Renal pelvis (tissue), 12 donors: Measurements from ENCODE around the gene BTN2A1. TPM values are rescaled to one million over a fixed set of nuclear protein-coding genes. Genes with fewer than 3 reads are reported as not detected.
A peak's percentile ranks its signal among the peaks of the same experiment; 100 is the strongest.
"Not testable (repeated sequence)": the region's sequence is repeated elsewhere in the genome, so short reads cannot be mapped to it uniquely, and the experiment has no call there.

Experiments used
- DNase-seq: peaks from one replicate; pipeline ENCODE4 v3.0.0-alpha.2; 2013
- long read RNA-seq, 16 experiments: transcript quantifications; one replicate each; lab custom pipeline, GENCODE V29; 2026
- polyA plus RNA-seq, 3 donors: library from polyadenylated mRNA; unstranded; fragments of 120-200 nt; gene quantifications; one replicate each; pipeline ENCODE4 v1.2.1, GENCODE V29; 2013; ENCODE audit not compliant: insufficient read length in 3 of 3

BTN2A1 gene
- 10 to 100 TPM; 27.8 to 35.3 (median 34.3) TPM for polyA plus RNA-seq
- long read RNA-seq, donor 1, result 0 reads
- long read RNA-seq, donor 2, partial matches to known transcripts, result 0 of 3 reads
- long read RNA-seq, donor 2, other reads (novel, unspliced or antisense), result 0 of 3 reads
- long read RNA-seq, donor 3, partial matches to known transcripts, result 0 of 1 reads
- long read RNA-seq, donor 3, other reads (novel, unspliced or antisense), result 0 of 1 reads
- long read RNA-seq, donor 4, partial matches to known transcripts, result 0 of 5 reads
- long read RNA-seq, donor 4, other reads (novel, unspliced or antisense), result 0 of 5 reads
- long read RNA-seq, donor 5, partial matches to known transcripts, result 6 of 6 reads
- long read RNA-seq, donor 5, other reads (novel, unspliced or antisense), result 0 of 6 reads
- long read RNA-seq, donor 6, partial matches to known transcripts, result 21 of 21 reads
- long read RNA-seq, donor 6, other reads (novel, unspliced or antisense), result 0 of 21 reads
- long read RNA-seq, donor 7, partial matches to known transcripts, result 0 of 3 reads
- long read RNA-seq, donor 7, other reads (novel, unspliced or antisense), result 0 of 3 reads
- long read RNA-seq, donor 8, partial matches to known transcripts, result 12 of 12 reads
- long read RNA-seq, donor 8, other reads (novel, unspliced or antisense), result 0 of 12 reads
- long read RNA-seq, donor 9, result 0 reads
- long read RNA-seq, donor 10, partial matches to known transcripts, result 7 of 8 reads
- long read RNA-seq, donor 10, other reads (novel, unspliced or antisense), result 0 of 8 reads
- long read RNA-seq, donor 11, partial matches to known transcripts, result 10 of 10 reads
- long read RNA-seq, donor 11, other reads (novel, unspliced or antisense), result 0 of 10 reads
- long read RNA-seq, donor 12, partial matches to known transcripts, result 0 of 2 reads
- long read RNA-seq, donor 12, other reads (novel, unspliced or antisense), result 0 of 2 reads
- long read RNA-seq, donor 13, partial matches to known transcripts, result 0 of 1 reads
- long read RNA-seq, donor 13, other reads (novel, unspliced or antisense), result 0 of 1 reads
- long read RNA-seq, donor 14, partial matches to known transcripts, result 31 of 31 reads
- long read RNA-seq, donor 14, other reads (novel, unspliced or antisense), result 0 of 31 reads
- long read RNA-seq, donor 15, partial matches to known transcripts, result 0 of 5 reads
- long read RNA-seq, donor 15, other reads (novel, unspliced or antisense), result 0 of 5 reads
- long read RNA-seq, donor 16, partial matches to known transcripts, result 26 of 27 reads
- long read RNA-seq, donor 16, other reads (novel, unspliced or antisense), result 0 of 27 reads

GRCh38 chr6:26457806-26458688 lies at the start of gene BTN2A1:
BTN2A1 (plus strand) TSS chr6:26457955; CDS start chr6:26458637, 682 bp downstream.
- peak; percentile 95 for DNase-seq

GRCh38 chr6:26408828-26409730 lies 48.7 kb upstream of the BTN2A1 start:
- DNase-seq, result no peak

GRCh38 chr6:26411751-26412150 lies 46.0 kb upstream of the BTN2A1 start:
- DNase-seq, result no peak

- no peak for DNase-seq
Observed at GRCh38 chr6:26412228-26412627, 45.5 kb upstream of the BTN2A1 start.

- no peak for DNase-seq
Observed at GRCh38 chr6:26412954-26413353, 44.8 kb upstream of the BTN2A1 start.

- DNase-seq, result no peak
Observed at GRCh38 chr6:26414281-26414680, 43.5 kb upstream of the BTN2A1 start.

- no peak for DNase-seq
Observed at GRCh38 chr6:26415036-26415614, 42.6 kb upstream of the BTN2A1 start.

GRCh38 chr6:26415791-26416190 lies 42.0 kb upstream of the BTN2A1 start:
- no peak for DNase-seq

GRCh38 chr6:26416288-26416687 lies 41.5 kb upstream of the BTN2A1 start:
- DNase-seq, result no peak

- DNase-seq, result not testable (repeated sequence)
Observed at GRCh38 chr6:26418077-26418476, 39.7 kb upstream of the BTN2A1 start.

GRCh38 chr6:26418795-26419194 lies 39.0 kb upstream of the BTN2A1 start:
- DNase-seq, result not testable (repeated sequence)

- DNase-seq, result peak; percentile 60
Observed at GRCh38 chr6:26420688-26421171, 37.0 kb upstream of the BTN2A1 start.

GRCh38 chr6:26421259-26422144 lies 36.3 kb upstream of the BTN2A1 start:
- peak; percentile 94 for DNase-seq

- no peak for DNase-seq
Observed at GRCh38 chr6:26422329-26422728, 35.4 kb upstream of the BTN2A1 start.

- no peak for DNase-seq
Observed at GRCh38 chr6:26426691-26427450, 30.9 kb upstream of the BTN2A1 start.

GRCh38 chr6:26427451-26427809 lies 30.3 kb upstream of the BTN2A1 start:
- no peak for DNase-seq

- DNase-seq, result no peak
Observed at GRCh38 chr6:26428206-26428605, 29.5 kb upstream of the BTN2A1 start.
